ENCODE measurements around the gene SIM2. TPM values are rescaled to one million over a fixed set of nuclear protein-coding genes. Genes with fewer than 3 reads are reported as not detected.

SIM2 gene
- total and polyA plus RNA-seq, 7 experiments from 2014 or later = 0.12 TPM; not detected in 6

GRCh38 chr21:36773995-36774394 lies 75.1 kb downstream of the SIM2 start:
- H3K4me1 Mint-ChIP-seq = peaks cover 0 to 5% (median 0%) of the 10 kb centered on the region in 7 donors
- Histone ChIP-seq H3K27me3 (ENCODE audit: control insufficient read depth in 2 of 2, insufficient read depth in 2 of 2, low read length in 2 of 2) (no peaks in the 10 kb centered on the region), H3K9me3 (ENCODE audit: control insufficient read depth in 2 of 3, low read length in 3 of 3) (no peaks in the 10 kb centered on the region), H3K36me3 (ENCODE audit: control insufficient read depth in 2 of 3, insufficient read depth in 3 of 3, low read length in 3 of 3) (no peaks in the 10 kb centered on the region), H3K27ac (ENCODE audit: low read depth, low read length) (no peak overlapping the region), H3K4me1 (ENCODE audit: control insufficient read depth in 2 of 2, insufficient read depth in 2 of 2, low read length in 2 of 2) (no peaks in the 10 kb centered on the region), H3K4me3 (ENCODE audit: low read length) (no peak overlapping the region)
- ChIA-PET POLR2A (no interaction called here), CTCF (no interaction called here)
- peak overlapping the region in 1 of 9 donors; percentile 31 for H3K27ac Mint-ChIP-seq
- ATAC-seq (no peak), DNase-seq (no peak)
- no peaks in the 10 kb centered on the region for H3K27me3 Mint-ChIP-seq
- no peak overlapping the region for H3K4me3 Mint-ChIP-seq
- intact Hi-C loops (cut with micrococcal nuclease) = no loop called here
- peaks cover 0 to 5% (median 0%) of the 10 kb centered on the region in 5 donors for H3K36me3 Mint-ChIP-seq
- H3K9me3 Mint-ChIP-seq = no peaks in the 10 kb centered on the region

- Mint-ChIP-seq H3K4me3 (no peak overlapping the region), H3K9me3 (no peaks in the 10 kb centered on the region), H3K36me3 (peaks cover 0 to 11% (median 0%) of the 10 kb centered on the region in 5 donors), H3K4me1 (peaks cover 0 to 8% (median 0%) of the 10 kb centered on the region in 7 donors), H3K27me3 (no peaks in the 10 kb centered on the region), H3K27ac (no peak overlapping the region)
- ATAC-seq (no peak), DNase-seq (no peak)
- POLR2A ChIA-PET = no interaction called here
- intact Hi-C loops (cut with micrococcal nuclease) = no loop called here
- H3K9me3 ChIP-seq (ENCODE audit: control insufficient read depth in 2 of 3, low read length in 3 of 3) = no peaks in the 10 kb centered on the region
- H3K27me3 ChIP-seq (ENCODE audit: control insufficient read depth in 2 of 2, insufficient read depth in 2 of 2, low read length in 2 of 2) = no peaks in the 10 kb centered on the region
- H3K4me1 ChIP-seq (ENCODE audit: control insufficient read depth in 2 of 2, insufficient read depth in 2 of 2, low read length in 2 of 2) = no peaks in the 10 kb centered on the region
- CTCF ChIA-PET = no interaction called here
- H3K27ac ChIP-seq (ENCODE audit: low read depth, low read length) = no peak overlapping the region
- H3K36me3 ChIP-seq (ENCODE audit: control insufficient read depth in 2 of 3, insufficient read depth in 3 of 3, low read length in 3 of 3) = no peaks in the 10 kb centered on the region
- no peak overlapping the region for H3K4me3 ChIP-seq (ENCODE audit: low read length)
Observed at GRCh38 chr21:36776981-36777617, 78.2 kb downstream of the SIM2 start.

- Histone ChIP-seq H3K36me3 (ENCODE audit: control insufficient read depth in 2 of 3, insufficient read depth in 3 of 3, low read length in 3 of 3) (no peaks in the 10 kb centered on the region), H3K27ac (ENCODE audit: low read depth, low read length) (no peak overlapping the region), H3K9me3 (ENCODE audit: control insufficient read depth in 2 of 3, low read length in 3 of 3) (no peaks in the 10 kb centered on the region), H3K27me3 (ENCODE audit: control insufficient read depth in 2 of 2, insufficient read depth in 2 of 2, low read length in 2 of 2) (no peaks in the 10 kb centered on the region), H3K4me1 (ENCODE audit: control insufficient read depth in 2 of 2, insufficient read depth in 2 of 2, low read length in 2 of 2) (no peaks in the 10 kb centered on the region), H3K4me3 (ENCODE audit: low read length) (no peak overlapping the region)
- H3K27me3 Mint-ChIP-seq = no peaks in the 10 kb centered on the region
- ATAC-seq (no peak), DNase-seq (no peak)
- intact Hi-C loops (cut with micrococcal nuclease) = no loop called here
- peaks cover 0 to 11% (median under 1%) of the 10 kb centered on the region in 5 donors for H3K36me3 Mint-ChIP-seq
- H3K4me3 Mint-ChIP-seq = no peak overlapping the region
- no peak overlapping the region for H3K27ac Mint-ChIP-seq
- no peaks in the 10 kb centered on the region for H3K9me3 Mint-ChIP-seq
- POLR2A ChIA-PET = interaction anchor here (0.6 kb wide), 1 partner anchor 290 kb away, joined by 3 read pairs; no protein-coding TSS in a partner anchor
- CTCF ChIA-PET = no interaction called here
- H3K4me1 Mint-ChIP-seq = peaks cover 0 to 8% (median 0%) of the 10 kb centered on the region in 7 donors
Observed at GRCh38 chr21:36780861-36781260, 81.9 kb downstream of the SIM2 start.

- H3K9me3 ChIP-seq (ENCODE audit: control insufficient read depth in 2 of 3, low read length in 3 of 3) = no peaks in the 10 kb centered on the region
- no peak overlapping the region for H3K4me3 ChIP-seq (ENCODE audit: low read length)
- POLR2A ChIA-PET = no interaction called here
- no peaks in the 10 kb centered on the region for H3K4me1 ChIP-seq (ENCODE audit: control insufficient read depth in 2 of 2, insufficient read depth in 2 of 2, low read length in 2 of 2)
- intact Hi-C loops (cut with micrococcal nuclease) = no loop called here
- H3K4me3 Mint-ChIP-seq = no peak overlapping the region
- no peaks in the 10 kb centered on the region for H3K9me3 Mint-ChIP-seq
- H3K27ac Mint-ChIP-seq = no peak overlapping the region
- no peaks in the 10 kb centered on the region for H3K27me3 ChIP-seq (ENCODE audit: control insufficient read depth in 2 of 2, insufficient read depth in 2 of 2, low read length in 2 of 2)
- ATAC-seq (no peak), DNase-seq (no peak)
- CTCF ChIA-PET = interaction anchor here (0.8 kb wide), 1 partner anchor 14 kb away, joined by 5 read pairs; no protein-coding TSS in a partner anchor
- no peak overlapping the region for H3K27ac ChIP-seq (ENCODE audit: low read depth, low read length)
- peaks cover 0 to 21% (median 4%) of the 10 kb centered on the region in 5 donors for H3K36me3 Mint-ChIP-seq
- no peaks in the 10 kb centered on the region for H3K27me3 Mint-ChIP-seq
- peaks cover 0 to 7% (median 0%) of the 10 kb centered on the region in 7 donors for H3K4me1 Mint-ChIP-seq
- no peaks in the 10 kb centered on the region for H3K36me3 ChIP-seq (ENCODE audit: control insufficient read depth in 2 of 3, insufficient read depth in 3 of 3, low read length in 3 of 3)
Observed at GRCh38 chr21:36783612-36784374, 84.9 kb downstream of the SIM2 start.

- ChIA-PET CTCF (interaction anchor here (0.8 kb wide), 1 partner anchor 15 kb away, joined by 5 read pairs; no protein-coding TSS in a partner anchor), POLR2A (no interaction called here)
- no peaks in the 10 kb centered on the region for H3K9me3 Mint-ChIP-seq
- no peak overlapping the region for H3K27ac Mint-ChIP-seq
- H3K27ac ChIP-seq (ENCODE audit: low read depth, low read length) = no peak overlapping the region
- no peak for DNase-seq
- peaks cover 0 to 7% (median 0%) of the 10 kb centered on the region in 7 donors for H3K4me1 Mint-ChIP-seq
- H3K36me3 ChIP-seq (ENCODE audit: control insufficient read depth in 2 of 3, insufficient read depth in 3 of 3, low read length in 3 of 3) = no peaks in the 10 kb centered on the region
- ATAC-seq = no peak
- no peaks in the 10 kb centered on the region for H3K4me1 ChIP-seq (ENCODE audit: control insufficient read depth in 2 of 2, insufficient read depth in 2 of 2, low read length in 2 of 2)
- no peak overlapping the region for H3K4me3 Mint-ChIP-seq
- no peak overlapping the region for H3K4me3 ChIP-seq (ENCODE audit: low read length)
- H3K27me3 ChIP-seq (ENCODE audit: control insufficient read depth in 2 of 2, insufficient read depth in 2 of 2, low read length in 2 of 2) = no peaks in the 10 kb centered on the region
- no peaks in the 10 kb centered on the region for H3K27me3 Mint-ChIP-seq
- peaks cover 0 to 18% (median 8%) of the 10 kb centered on the region in 5 donors for H3K36me3 Mint-ChIP-seq
- H3K9me3 ChIP-seq (ENCODE audit: control insufficient read depth in 2 of 3, low read length in 3 of 3) = no peaks in the 10 kb centered on the region
- intact Hi-C loops (cut with micrococcal nuclease) = no loop called here
Observed at GRCh38 chr21:36784947-36785346, 86.0 kb downstream of the SIM2 start.

GRCh38 chr21:36785615-36786014 lies 86.7 kb downstream of the SIM2 start:
- no peaks in the 10 kb centered on the region for H3K27me3 ChIP-seq (ENCODE audit: control insufficient read depth in 2 of 2, insufficient read depth in 2 of 2, low read length in 2 of 2)
- Mint-ChIP-seq H3K27me3 (no peaks in the 10 kb centered on the region), H3K27ac (no peak overlapping the region), H3K9me3 (no peaks in the 10 kb centered on the region), H3K4me1 (peaks cover 0 to 7% (median 0%) of the 10 kb centered on the region in 7 donors), H3K36me3 (peaks cover 0 to 18% (median 8%) of the 10 kb centered on the region in 5 donors), H3K4me3 (no peak overlapping the region)
- ChIA-PET CTCF (interaction anchor here (0.7 kb wide), 1 partner anchor 380 kb away, joined by 3 read pairs; no protein-coding TSS in a partner anchor), POLR2A (no interaction called here)
- no peaks in the 10 kb centered on the region for H3K9me3 ChIP-seq (ENCODE audit: control insufficient read depth in 2 of 3, low read length in 3 of 3)
- intact Hi-C loops (cut with micrococcal nuclease) = no loop called here
- DNase-seq (no peak), ATAC-seq (no peak)
- H3K4me3 ChIP-seq (ENCODE audit: low read length) = no peak overlapping the region
- no peak overlapping the region for H3K27ac ChIP-seq (ENCODE audit: low read depth, low read length)
- no peaks in the 10 kb centered on the region for H3K36me3 ChIP-seq (ENCODE audit: control insufficient read depth in 2 of 3, insufficient read depth in 3 of 3, low read length in 3 of 3)
- H3K4me1 ChIP-seq (ENCODE audit: control insufficient read depth in 2 of 2, insufficient read depth in 2 of 2, low read length in 2 of 2) = no peaks in the 10 kb centered on the region
